ENCODE results near the gene PLCH2.

The PLCH2 gene

GRCh38 chr1:2513939-2514652, 38.0 kb downstream of the PLCH2 start:
- no peaks in the 10 kb centered on the region for H3K4me1 ChIP-seq (ENCODE audit: control insufficient read depth, insufficient read depth, low read length)
- H3K36me3 ChIP-seq (ENCODE audit: control insufficient read depth, insufficient read depth, low read length): peaks cover 87% of the 10 kb centered on the region
- H3K4me3 ChIP-seq (ENCODE audit: low read depth, low read length): no peak overlapping the region
- H3K9ac ChIP-seq (ENCODE audit: low read depth, low read length): no peak overlapping the region
- H3K27me3 ChIP-seq (ENCODE audit: control insufficient read depth, insufficient read depth, low read length): no peaks in the 10 kb centered on the region
- H3K9me3 ChIP-seq (ENCODE audit: control insufficient read depth, insufficient read depth, low read length): no peaks in the 10 kb centered on the region

DNA sequence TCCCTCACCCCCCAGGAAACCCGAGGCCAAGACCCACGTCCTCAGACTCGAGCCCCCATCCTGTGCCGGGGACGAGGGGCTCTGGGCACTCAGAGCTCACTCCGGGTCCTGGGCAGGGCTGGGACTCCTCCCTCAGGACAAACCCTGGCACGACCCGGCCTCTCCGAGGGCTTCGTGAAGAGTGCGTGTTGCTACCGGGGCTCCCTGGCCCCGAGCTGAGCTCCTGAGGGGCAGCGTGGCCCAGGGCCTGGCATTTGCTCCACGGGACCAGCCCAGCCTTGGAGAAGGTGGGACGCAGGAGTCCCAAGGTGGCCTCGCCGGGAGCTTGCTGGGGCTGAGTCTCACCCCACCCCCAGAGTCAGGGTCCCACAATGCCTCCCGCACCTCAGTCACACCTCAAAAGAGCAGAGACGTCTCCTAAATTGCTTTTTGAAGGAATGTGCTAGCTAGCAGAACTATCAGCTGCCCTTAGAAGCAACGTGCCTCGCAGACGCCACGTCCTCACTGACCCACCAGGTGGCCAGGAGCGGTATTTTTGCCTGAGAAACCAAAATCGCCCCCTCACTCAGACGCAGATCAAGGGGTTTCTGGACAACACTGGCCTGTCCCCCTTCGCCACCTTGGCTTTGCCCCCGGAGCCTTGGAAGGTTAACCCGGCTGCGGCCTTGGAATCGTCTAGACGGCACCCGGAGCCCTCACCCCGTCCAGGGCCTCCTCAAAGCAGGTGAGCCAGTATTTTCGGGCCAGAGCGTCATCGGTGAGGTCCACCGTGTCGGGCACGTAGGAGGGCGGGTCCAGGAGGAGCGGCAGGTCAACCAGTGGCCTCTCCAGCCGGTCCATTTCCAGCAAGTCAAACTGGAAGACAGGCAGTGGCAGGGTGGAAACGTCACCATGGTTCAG, 39.0 kb downstream of the PLCH2 start:
- Histone ChIP-seq H3K36me3 (ENCODE audit: control insufficient read depth, insufficient read depth, low read length) (peaks cover 88% of the 10 kb centered on the region), H3K4me1 (ENCODE audit: control insufficient read depth, insufficient read depth, low read length) (no peaks in the 10 kb centered on the region), H3K9ac (ENCODE audit: low read depth, low read length) (no peak overlapping the region), H3K27me3 (ENCODE audit: control insufficient read depth, insufficient read depth, low read length) (no peaks in the 10 kb centered on the region), H3K4me3 (ENCODE audit: low read depth, low read length) (no peak overlapping the region), H3K9me3 (ENCODE audit: control insufficient read depth, insufficient read depth, low read length) (no peaks in the 10 kb centered on the region)

GRCh38 chr1:2515763-2516080, 39.6 kb downstream of the PLCH2 start:
- peaks cover 86% of the 10 kb centered on the region for H3K36me3 ChIP-seq (ENCODE audit: control insufficient read depth, insufficient read depth, low read length)
- no peaks in the 10 kb centered on the region for H3K4me1 ChIP-seq (ENCODE audit: control insufficient read depth, insufficient read depth, low read length)
- no peak overlapping the region for H3K4me3 ChIP-seq (ENCODE audit: low read depth, low read length)
- H3K9me3 ChIP-seq (ENCODE audit: control insufficient read depth, insufficient read depth, low read length): no peaks in the 10 kb centered on the region
- H3K27me3 ChIP-seq (ENCODE audit: control insufficient read depth, insufficient read depth, low read length): no peaks in the 10 kb centered on the region
- H3K9ac ChIP-seq (ENCODE audit: low read depth, low read length): no peak overlapping the region

- Histone ChIP-seq H3K4me1 (ENCODE audit: control insufficient read depth, insufficient read depth, low read length) (no peaks in the 10 kb centered on the region), H3K36me3 (ENCODE audit: control insufficient read depth, insufficient read depth, low read length) (peaks cover 86% of the 10 kb centered on the region), H3K9ac (ENCODE audit: low read depth, low read length) (no peak overlapping the region)
These were observed 40.0 kb downstream of the PLCH2 start for GRCh38 chr1:2516124-2516523.

DNA sequence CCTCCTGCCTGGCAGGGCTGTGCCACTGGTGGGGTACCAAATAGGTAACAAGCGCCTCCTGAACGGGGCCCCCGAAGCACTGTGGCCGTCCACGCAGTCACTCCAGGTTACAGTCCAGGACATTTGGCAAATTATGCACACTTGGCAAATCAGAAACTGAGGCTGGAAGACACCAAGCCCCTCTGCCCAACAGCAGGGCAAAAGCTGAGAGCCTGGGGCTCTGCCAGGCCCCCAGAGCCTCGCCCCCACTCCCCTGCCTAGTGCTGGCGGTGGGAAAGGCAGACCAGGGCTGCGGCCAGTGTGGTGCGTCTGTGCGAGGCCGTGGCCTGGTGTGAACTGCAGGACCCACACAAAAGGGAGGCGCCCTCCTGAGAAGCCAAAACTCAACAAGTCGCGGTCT, 40.9 kb downstream of the PLCH2 start:
- no peaks in the 10 kb centered on the region for H3K9me3 ChIP-seq (ENCODE audit: control insufficient read depth, insufficient read depth, low read length)
- H3K4me1 ChIP-seq (ENCODE audit: control insufficient read depth, insufficient read depth, low read length): no peaks in the 10 kb centered on the region
- H3K9ac ChIP-seq (ENCODE audit: low read depth, low read length): no peak overlapping the region
- peaks cover 83% of the 10 kb centered on the region for H3K36me3 ChIP-seq (ENCODE audit: control insufficient read depth, insufficient read depth, low read length)
- no peaks in the 10 kb centered on the region for H3K27me3 ChIP-seq (ENCODE audit: control insufficient read depth, insufficient read depth, low read length)
- no peak overlapping the region for H3K4me3 ChIP-seq (ENCODE audit: low read depth, low read length)

More at GRCh38 chr1:2516124-2516523, 40.0 kb downstream of the PLCH2 start:
- Histone ChIP-seq H3K9me3 (ENCODE audit: control insufficient read depth, insufficient read depth, low read length) (no peaks in the 10 kb centered on the region), H3K27me3 (ENCODE audit: control insufficient read depth, insufficient read depth, low read length) (no peaks in the 10 kb centered on the region), H3K4me3 (ENCODE audit: low read depth, low read length) (no peak overlapping the region)

DNA sequence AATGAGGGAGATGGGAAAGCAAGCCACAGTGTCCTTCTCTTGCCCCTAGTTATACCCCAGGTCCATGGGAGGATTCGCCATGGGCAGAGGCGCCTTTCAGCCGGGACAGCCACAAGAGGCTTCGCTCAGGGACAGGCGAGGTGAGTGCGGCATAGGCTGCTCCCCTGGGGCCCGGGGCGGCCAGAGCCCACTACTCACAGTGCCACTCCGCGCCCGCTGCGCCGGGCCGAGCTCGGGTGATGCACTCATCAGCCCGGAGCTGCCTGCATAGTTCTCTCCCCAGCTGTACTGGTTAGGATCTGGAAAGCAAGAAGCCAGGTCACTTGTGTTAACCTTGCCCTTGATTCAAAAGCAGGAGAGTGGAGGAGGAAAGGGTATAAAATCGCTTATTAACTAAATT, 41.9 kb downstream of the PLCH2 start:
- Histone ChIP-seq H3K9me3 (ENCODE audit: control insufficient read depth, insufficient read depth, low read length) (no peaks in the 10 kb centered on the region), H3K4me1 (ENCODE audit: control insufficient read depth, insufficient read depth, low read length) (no peaks in the 10 kb centered on the region), H3K4me3 (ENCODE audit: low read depth, low read length) (no peak overlapping the region), H3K9ac (ENCODE audit: low read depth, low read length) (no peak overlapping the region), H3K27me3 (ENCODE audit: control insufficient read depth, insufficient read depth, low read length) (no peaks in the 10 kb centered on the region), H3K36me3 (ENCODE audit: control insufficient read depth, insufficient read depth, low read length) (peaks cover 75% of the 10 kb centered on the region)

GRCh38 chr1:2518528-2518927, 42.4 kb downstream of the PLCH2 start:
- H3K4me1 ChIP-seq (ENCODE audit: control insufficient read depth, insufficient read depth, low read length): no peaks in the 10 kb centered on the region
- peaks cover 69% of the 10 kb centered on the region for H3K36me3 ChIP-seq (ENCODE audit: control insufficient read depth, insufficient read depth, low read length)
- H3K9ac ChIP-seq (ENCODE audit: low read depth, low read length): no peak overlapping the region
- no peaks in the 10 kb centered on the region for H3K27me3 ChIP-seq (ENCODE audit: control insufficient read depth, insufficient read depth, low read length)
- no peak overlapping the region for H3K4me3 ChIP-seq (ENCODE audit: low read depth, low read length)
- H3K9me3 ChIP-seq (ENCODE audit: control insufficient read depth, insufficient read depth, low read length): no peaks in the 10 kb centered on the region

GRCh38 chr1:2519029-2519685, 43.1 kb downstream of the PLCH2 start:
- H3K9ac ChIP-seq (ENCODE audit: low read depth, low read length): no peak overlapping the region
- no peak overlapping the region for H3K4me3 ChIP-seq (ENCODE audit: low read depth, low read length)
- no peaks in the 10 kb centered on the region for H3K9me3 ChIP-seq (ENCODE audit: control insufficient read depth, insufficient read depth, low read length)
- H3K27me3 ChIP-seq (ENCODE audit: control insufficient read depth, insufficient read depth, low read length): no peaks in the 10 kb centered on the region
- no peaks in the 10 kb centered on the region for H3K4me1 ChIP-seq (ENCODE audit: control insufficient read depth, insufficient read depth, low read length)
- H3K36me3 ChIP-seq (ENCODE audit: control insufficient read depth, insufficient read depth, low read length): peaks cover 63% of the 10 kb centered on the region

GRCh38 chr1:2519729-2520128, 43.6 kb downstream of the PLCH2 start:
- no peaks in the 10 kb centered on the region for H3K27me3 ChIP-seq (ENCODE audit: control insufficient read depth, insufficient read depth, low read length)
- H3K9ac ChIP-seq (ENCODE audit: low read depth, low read length): no peak overlapping the region
- peaks cover 59% of the 10 kb centered on the region for H3K36me3 ChIP-seq (ENCODE audit: control insufficient read depth, insufficient read depth, low read length)
- no peaks in the 10 kb centered on the region for H3K9me3 ChIP-seq (ENCODE audit: control insufficient read depth, insufficient read depth, low read length)
- no peak overlapping the region for H3K4me3 ChIP-seq (ENCODE audit: low read depth, low read length)
- H3K4me1 ChIP-seq (ENCODE audit: control insufficient read depth, insufficient read depth, low read length): peaks cover 4% of the 10 kb centered on the region

DNA sequence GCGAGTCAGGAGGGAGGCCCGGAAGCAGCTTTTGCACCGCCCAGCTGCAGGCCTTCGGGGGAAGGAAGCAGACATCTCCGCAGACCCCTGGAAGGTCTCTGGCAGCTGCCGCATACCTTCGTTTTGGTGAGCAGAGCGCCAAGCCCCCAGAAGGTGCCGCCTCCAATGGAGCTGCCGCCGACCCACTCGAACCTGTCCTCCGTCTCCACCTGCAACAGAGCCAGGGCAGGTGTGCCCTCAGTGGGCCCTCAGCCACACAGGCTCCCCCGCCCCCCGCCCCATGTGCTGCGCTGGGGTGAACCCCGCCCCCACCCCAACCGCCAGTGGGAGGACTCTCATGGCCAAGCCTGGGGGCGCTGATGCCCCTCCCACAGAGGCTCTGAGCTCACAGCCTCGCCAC, 44.1 kb downstream of the PLCH2 start:
- H3K36me3 ChIP-seq (ENCODE audit: control insufficient read depth, insufficient read depth, low read length): peaks cover 55% of the 10 kb centered on the region
- no peaks in the 10 kb centered on the region for H3K27me3 ChIP-seq (ENCODE audit: control insufficient read depth, insufficient read depth, low read length)
- no peak overlapping the region for H3K4me3 ChIP-seq (ENCODE audit: low read depth, low read length)
- H3K9ac ChIP-seq (ENCODE audit: low read depth, low read length): no peak overlapping the region
- peaks cover 8% of the 10 kb centered on the region for H3K4me1 ChIP-seq (ENCODE audit: control insufficient read depth, insufficient read depth, low read length)
- H3K9me3 ChIP-seq (ENCODE audit: control insufficient read depth, insufficient read depth, low read length): no peaks in the 10 kb centered on the region

- peaks cover 53% of the 10 kb centered on the region for H3K36me3 ChIP-seq (ENCODE audit: control insufficient read depth, insufficient read depth, low read length)
- no peaks in the 10 kb centered on the region for H3K27me3 ChIP-seq (ENCODE audit: control insufficient read depth, insufficient read depth, low read length)
- H3K4me3 ChIP-seq (ENCODE audit: low read depth, low read length): no peak overlapping the region
- peaks cover 8% of the 10 kb centered on the region for H3K4me1 ChIP-seq (ENCODE audit: control insufficient read depth, insufficient read depth, low read length)
- H3K9me3 ChIP-seq (ENCODE audit: control insufficient read depth, insufficient read depth, low read length): no peaks in the 10 kb centered on the region
- no peak overlapping the region for H3K9ac ChIP-seq (ENCODE audit: low read depth, low read length)
These were observed 44.7 kb downstream of the PLCH2 start for GRCh38 chr1:2520806-2521205.

All from iPS-15b (cell line).